IMR-90 (cell line): Measurements from ENCODE around the gene SLC16A4. TPM values are rescaled to one million over a fixed set of nuclear protein-coding genes. Genes with fewer than 3 reads are reported as not detected.

Experiments used
- ATAC-seq: fragments of 200-7000 bp; cut with Tn5 transposase; 2 replicates; pipeline ENCODE4 v1.9.1; 2020; ENCODE audit warnings: low read depth, mild to moderate bottlenecking, moderate library complexity
- BruUV-seq: library from RNA; stranded (reverse); fragments of 400-500 nt; replicated peaks from 2 replicates; lab custom pipeline; 2021; lab: Mats Ljungman, UMichigan
- CTCF ChIA-PET: fragments of 300-600 bp; formaldehyde crosslinking; extraction: SDS; loops from one replicate; lab custom pipeline; 2021; ENCODE audit warnings: antibody characterized with exemption; lab: Yijun Ruan, JAX
- POLR2A ChIA-PET: fragments of 300-600 bp; sonication (Branson Sonifier 250); formaldehyde crosslinking; loops from one replicate; lab custom pipeline; 2022; ENCODE audit warnings: antibody characterized with exemption; ENCODE audit not compliant: unreplicated experiment; lab: Charles Lee
- DNase-seq: peaks from one replicate; pipeline ENCODE4 v3.0.0; 2013
- H2AFZ ChIP-seq: replicated peaks from 2 replicates; pipeline ENCODE3; 2013; ENCODE audit warnings: low read length, mild to moderate bottlenecking; ENCODE audit not compliant: poor library complexity
- H2AK5ac ChIP-seq: 2 replicates; pipeline ENCODE4 v1.6.1; 2013; ENCODE audit warnings: low read depth, low read length, inconsistent platforms
- H2AK9ac ChIP-seq: replicated peaks from 2 replicates; pipeline ENCODE3; 2013; ENCODE audit warnings: mild to moderate bottlenecking, low read depth, low read length, moderate library complexity; ENCODE audit not compliant: poor library complexity
- H2BK120ac ChIP-seq: 2 replicates; pipeline ENCODE4 v1.6.1; 2013; ENCODE audit warnings: low read depth, low read length, inconsistent platforms
- H2BK15ac ChIP-seq: 3 replicates; pipeline ENCODE4 v1.6.1; 2013; ENCODE audit warnings: low read depth, low read length, inconsistent platforms
- H2BK20ac ChIP-seq: 2 replicates; pipeline ENCODE4 v1.6.1; 2013; ENCODE audit warnings: low read depth, mild to moderate bottlenecking, inconsistent platforms, low read length, moderate library complexity
- H2BK5ac ChIP-seq: 2 replicates; pipeline ENCODE4 v1.6.1; 2013; ENCODE audit warnings: mild to moderate bottlenecking, low read depth, low read length, inconsistent platforms; ENCODE audit not compliant: poor library complexity, severe bottlenecking
- H3K14ac ChIP-seq: replicated peaks from 2 replicates; pipeline ENCODE4 v1.6.1; 2013; ENCODE audit warnings: low read depth, low read length, inconsistent platforms
- H3K18ac ChIP-seq: 2 replicates; pipeline ENCODE4 v1.6.1; 2013; ENCODE audit warnings: low read depth, low read length, control low read depth
- H3K23ac ChIP-seq: 2 replicates; pipeline ENCODE4 v1.6.1; 2013; ENCODE audit warnings: low read depth, low read length, inconsistent platforms
- H3K27ac ChIP-seq: 2 replicates; pipeline ENCODE4 v1.5.1; 2013; ENCODE audit warnings: mild to moderate bottlenecking, control low read depth, low read length; ENCODE audit not compliant: insufficient read depth
- H3K27me3 ChIP-seq: 2 replicates; pipeline ENCODE4 v1.6.1; 2013; ENCODE audit warnings: low read length; ENCODE audit not compliant: control insufficient read depth, insufficient read depth
- H3K36me3 ChIP-seq: 2 replicates; pipeline ENCODE4 v1.6.1; 2013; ENCODE audit warnings: low read length, mixed read lengths; ENCODE audit not compliant: control insufficient read depth, insufficient read depth
- H3K4ac ChIP-seq: 2 replicates; pipeline ENCODE4 v1.6.1; 2013; ENCODE audit warnings: low read depth, low read length, inconsistent platforms
- H3K4me1 ChIP-seq: 2 replicates; pipeline ENCODE4 v1.6.1; 2013; ENCODE audit warnings: low read length, mixed read lengths; ENCODE audit not compliant: control insufficient read depth, insufficient read depth
- H3K4me2 ChIP-seq: 2 replicates; pipeline ENCODE4 v1.6.1; 2013; ENCODE audit warnings: low read depth, mild to moderate bottlenecking, control low read depth, low read length, moderate library complexity
- H3K4me3 ChIP-seq: 2 replicates; pipeline ENCODE4 v1.5.1; 2013; ENCODE audit warnings: low read depth, mild to moderate bottlenecking, control low read depth, low read length, moderate library complexity; ENCODE audit not compliant: insufficient read depth
- H3K56ac ChIP-seq: 2 replicates; pipeline ENCODE4 v1.6.1; 2013; ENCODE audit warnings: low read length, inconsistent platforms; ENCODE audit not compliant: insufficient read depth; ENCODE audit errors: extremely low read depth
- H3K79me1 ChIP-seq, 2 experiments: 2 replicates each; pipeline ENCODE4 v1.6.1; 2013; ENCODE audit warnings: low read length in 2 of 2, inconsistent platforms in 1 of 2, low read depth in 1 of 2
- H3K9ac ChIP-seq: 2 replicates; pipeline ENCODE4 v1.6.1; 2013; ENCODE audit warnings: low read depth, low read length, control low read depth
- H3K9me1 ChIP-seq: 2 replicates; pipeline ENCODE4 v1.6.1; 2013; ENCODE audit warnings: low read length, inconsistent platforms; ENCODE audit not compliant: insufficient read depth
- H3K9me3 ChIP-seq: 2 replicates; pipeline ENCODE4 v1.6.1; 2013; ENCODE audit warnings: low read length; ENCODE audit not compliant: control insufficient read depth, insufficient read depth
- H4K20me1 ChIP-seq: 2 replicates; pipeline ENCODE4 v1.6.1; 2013; ENCODE audit warnings: low read length, inconsistent platforms; ENCODE audit not compliant: insufficient read depth
- H4K5ac ChIP-seq: 2 replicates; pipeline ENCODE4 v1.6.1; 2013; ENCODE audit warnings: mild to moderate bottlenecking, low read depth, low read length, control low read depth
- H4K8ac ChIP-seq, 2 experiments: 2 replicates each; pipeline ENCODE4 v1.6.1; 2013; ENCODE audit warnings: low read depth in 2 of 2, low read length in 2 of 2, control low read depth in 1 of 2, inconsistent platforms in 1 of 2
- H4K91ac ChIP-seq: 2 replicates; pipeline ENCODE4 v1.6.1; 2013; ENCODE audit warnings: low read depth, low read length, inconsistent platforms; ENCODE audit not compliant: insufficient read depth
- BHLHE40 ChIP-seq: fragments of 150-350 bp; IDR thresholded peaks from 2 replicates; pipeline ENCODE4 v1.6.1; 2016; ENCODE audit warnings: mild to moderate bottlenecking, low read depth, low read length
- CHD1 ChIP-seq: IDR thresholded peaks from 2 replicates; pipeline ENCODE4 v1.6.1; 2012; ENCODE audit warnings: low read depth, low read length, improper control_type of control experiment
- MAFK ChIP-seq: IDR thresholded peaks from 2 replicates; pipeline ENCODE4 v1.6.1; 2012; ENCODE audit warnings: low read depth, low read length, improper control_type of control experiment
- MAZ ChIP-seq: IDR thresholded peaks from 2 replicates; pipeline ENCODE4 v1.6.1; 2012; ENCODE audit warnings: low read depth, mild to moderate bottlenecking, low read length, improper control_type of control experiment, moderate library complexity, borderline replicate concordance
- MXI1 ChIP-seq: IDR thresholded peaks from 2 replicates; pipeline ENCODE4 v1.6.1; 2012; ENCODE audit warnings: low read depth, mild to moderate bottlenecking, low read length, moderate library complexity, borderline replicate concordance
- POLR2A ChIP-seq: IDR thresholded peaks from 2 replicates; pipeline ENCODE4 v1.6.1; 2012; ENCODE audit warnings: mild to moderate bottlenecking, low read depth, low read length
- RAD21 ChIP-seq: IDR thresholded peaks from 2 replicates; pipeline ENCODE4 v1.6.1; 2012; ENCODE audit warnings: low read length, improper control_type of control experiment
- RCOR1 ChIP-seq: IDR thresholded peaks from 2 replicates; pipeline ENCODE4 v1.6.1; 2012; ENCODE audit warnings: mild to moderate bottlenecking, low read length, improper control_type of control experiment; ENCODE audit not compliant: insufficient replicate concordance
- SMC3 ChIP-seq: fragments of 150-350 bp; IDR thresholded peaks from 2 replicates; pipeline ENCODE4 v1.6.1; 2016; ENCODE audit warnings: low read depth, mild to moderate bottlenecking, antibody characterized with exemption, low read length, moderate library complexity
- WGBS, 2 experiments: methylation state at CpG; one replicate each; pipeline versions ENCODE4 v1.1.5 to v1.1.7; 2013; ENCODE audit warnings: missing lambda C conversion rate in 2 of 2; ENCODE audit not compliant: insufficient read length in 1 of 2; ENCODE audit errors: extremely low coverage in 2 of 2; 5-methylcytosine and 5-hydroxymethylcytosine counted together
- dilution Hi-C: fragments of 300-500 bp; cut with HindIII; formaldehyde crosslinking; loops from one replicate; pipeline ENCODE4 v1.14.3; 2018; ENCODE audit warnings: low sequenced_read_pairs; ENCODE audit not compliant: unreplicated experiment
- in situ Hi-C: fragments of 300-500 bp; cut with MboI; formaldehyde crosslinking; loops from 3 replicates; pipeline ENCODE4 v1.14.3; 2019; ENCODE audit warnings: low sequenced_read_pairs, inconsistent platforms, mixed read lengths
- intact Hi-C: fragments of 100-400 bp; cut with micrococcal nuclease; formaldehyde crosslinking; loops from 2 replicates; pipeline ENCODE4 v1.10.0; 2022
- polyA plus RNA-seq, 3 experiments: library from polyadenylated mRNA; depleted of rRNA; stranded (reverse); fragments of >200 nt; gene quantifications; 2 replicates each; pipeline ENCODE4 v1.2.3, GENCODE V29; 2012; ENCODE audit warnings: low replicate concordance in 1 of 3
- total RNA-seq: library from RNA; depleted of rRNA; stranded (reverse); fragments of >200 nt; gene quantifications from 2 replicates; pipeline ENCODE4 v1.2.3, GENCODE V29; 2012
- TF ChIP-seq, protein P1 (sequence below): conservative IDR thresholded peaks from 2 replicates; pipeline ENCODE4 v1.5.1; 2012; ENCODE audit warnings: mild to moderate bottlenecking, low read depth, low read length, improper control_type of control experiment
- TF ChIP-seq, protein P2 (sequence below): fragments of 150-350 bp; IDR thresholded peaks from 2 replicates; pipeline ENCODE4 v1.6.1; 2016; ENCODE audit warnings: low read depth, mild to moderate bottlenecking, low read length, moderate library complexity, borderline replicate concordance
- TF ChIP-seq, protein P3 (sequence below): fragments of 150-350 bp; IDR thresholded peaks from 2 replicates; pipeline ENCODE4 v1.6.1; 2017; ENCODE audit warnings: mild to moderate bottlenecking, antibody characterized with exemption, low read length, low read depth

Gene SLC16A4
- total and polyA plus RNA-seq, 2 of the 4 experiments (the other 2 are of a cell fraction), result 27.7 to 65.2 TPM

DNA sequence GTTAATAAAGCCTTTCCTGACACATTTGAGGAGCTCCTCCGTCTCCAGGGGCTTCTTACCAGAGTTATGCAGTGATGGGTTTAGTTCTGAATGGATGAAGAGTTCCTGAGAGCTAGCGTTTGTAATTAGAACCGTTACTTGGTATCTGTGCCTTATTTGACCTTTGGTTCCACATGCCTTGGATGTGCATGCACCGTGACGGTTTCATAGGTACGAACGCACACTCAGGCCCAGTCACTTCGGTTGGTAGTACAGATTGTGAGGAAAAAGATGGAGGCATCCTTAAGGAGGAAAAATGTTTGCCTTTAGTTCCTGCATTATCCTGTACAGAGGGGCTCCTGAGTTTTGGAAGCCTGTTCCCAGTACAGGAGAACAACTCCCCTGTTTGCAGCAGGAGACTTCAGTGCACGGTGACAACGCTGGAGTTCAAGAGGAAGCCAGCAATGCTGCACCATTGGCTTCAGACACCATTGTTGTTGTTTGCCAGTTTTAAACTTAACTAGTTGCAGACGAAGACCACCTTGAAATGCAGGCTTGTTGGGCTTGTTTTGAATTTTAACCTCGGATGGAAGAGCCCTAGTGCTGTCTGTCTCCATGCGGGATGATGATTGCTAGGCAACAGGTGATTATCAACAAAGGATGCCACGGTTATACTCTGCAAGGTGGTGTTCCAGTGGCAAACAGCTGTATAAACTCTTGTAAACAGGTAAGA lies 43.5 kb downstream of the SLC16A4 start (continued):
- TF ChIP-seq SMC3, result no peak

GRCh38 chr1:110346690-110347089 lies 44.1 kb downstream of the SLC16A4 start:
- Histone ChIP-seq H3K9me1 (peaks cover 12% of the 10 kb centered on the region), H2AFZ (no peak overlapping the region), H3K14ac (no peak overlapping the region; the same call in 1 of the 2 replicates), H3K18ac (no peak overlapping the region), H2BK15ac (no peak overlapping the region), H2BK120ac (no peak overlapping the region), H3K9me3 (no peaks in the 10 kb centered on the region), H4K91ac (no peak overlapping the region), H4K5ac (peak overlapping the region; percentile 38; the same call in 1 of the 2 replicates), H3K4me2 (peak overlapping the region; percentile 78), H3K56ac (no peak overlapping the region), H3K4ac (no peak overlapping the region), H4K8ac (peak overlapping the region in 1 of 2 experiments; percentile 24; a peak in 2 of 4 replicates), H3K4me1 (peaks cover 13% of the 10 kb centered on the region), H2BK5ac (no peak overlapping the region), H3K4me3 (no peak overlapping the region), H3K9ac (no peak overlapping the region), H2BK20ac (no peak overlapping the region), H3K23ac (peak overlapping the region; percentile 51; the same call in 1 of the 2 replicates), H2AK5ac (no peak overlapping the region), H3K36me3 (peaks cover 14% of the 10 kb centered on the region), H4K20me1 (peaks cover 18% of the 10 kb centered on the region), H2AK9ac (no peak overlapping the region), H3K79me1 (peaks cover 22 to 34% of the 10 kb centered on the region in 2 experiments), H3K27me3 (no peaks in the 10 kb centered on the region), H3K27ac (peak overlapping the region; percentile 55; the same call in 1 of the 2 replicates)
- dilution Hi-C loops, result no loop called here
- DNase-seq (no peak), ATAC-seq (no peak)
- intact Hi-C loops, result no loop called here
- in situ Hi-C loops, result no loop called here
- BruUV-seq, result no TSS peak
- WGBS, 2 experiments, result 94% methylated on average over 2 of the region's 9 CpGs; no CpG with 5 or more reads in 1 of the 2 experiments
- ChIA-PET POLR2A (no interaction called here), CTCF (no interaction called here)
- no peak for TF ChIP-seq BHLHE40
- TF ChIP-seq POLR2A, result no peak
- TF ChIP-seq, protein P1, sequence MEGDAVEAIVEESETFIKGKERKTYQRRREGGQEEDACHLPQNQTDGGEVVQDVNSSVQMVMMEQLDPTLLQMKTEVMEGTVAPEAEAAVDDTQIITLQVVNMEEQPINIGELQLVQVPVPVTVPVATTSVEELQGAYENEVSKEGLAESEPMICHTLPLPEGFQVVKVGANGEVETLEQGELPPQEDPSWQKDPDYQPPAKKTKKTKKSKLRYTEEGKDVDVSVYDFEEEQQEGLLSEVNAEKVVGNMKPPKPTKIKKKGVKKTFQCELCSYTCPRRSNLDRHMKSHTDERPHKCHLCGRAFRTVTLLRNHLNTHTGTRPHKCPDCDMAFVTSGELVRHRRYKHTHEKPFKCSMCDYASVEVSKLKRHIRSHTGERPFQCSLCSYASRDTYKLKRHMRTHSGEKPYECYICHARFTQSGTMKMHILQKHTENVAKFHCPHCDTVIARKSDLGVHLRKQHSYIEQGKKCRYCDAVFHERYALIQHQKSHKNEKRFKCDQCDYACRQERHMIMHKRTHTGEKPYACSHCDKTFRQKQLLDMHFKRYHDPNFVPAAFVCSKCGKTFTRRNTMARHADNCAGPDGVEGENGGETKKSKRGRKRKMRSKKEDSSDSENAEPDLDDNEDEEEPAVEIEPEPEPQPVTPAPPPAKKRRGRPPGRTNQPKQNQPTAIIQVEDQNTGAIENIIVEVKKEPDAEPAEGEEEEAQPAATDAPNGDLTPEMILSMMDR, result no peak
- TF ChIP-seq CHD1, result no peak
- TF ChIP-seq MAFK, result no peak
- TF ChIP-seq, protein P2, sequence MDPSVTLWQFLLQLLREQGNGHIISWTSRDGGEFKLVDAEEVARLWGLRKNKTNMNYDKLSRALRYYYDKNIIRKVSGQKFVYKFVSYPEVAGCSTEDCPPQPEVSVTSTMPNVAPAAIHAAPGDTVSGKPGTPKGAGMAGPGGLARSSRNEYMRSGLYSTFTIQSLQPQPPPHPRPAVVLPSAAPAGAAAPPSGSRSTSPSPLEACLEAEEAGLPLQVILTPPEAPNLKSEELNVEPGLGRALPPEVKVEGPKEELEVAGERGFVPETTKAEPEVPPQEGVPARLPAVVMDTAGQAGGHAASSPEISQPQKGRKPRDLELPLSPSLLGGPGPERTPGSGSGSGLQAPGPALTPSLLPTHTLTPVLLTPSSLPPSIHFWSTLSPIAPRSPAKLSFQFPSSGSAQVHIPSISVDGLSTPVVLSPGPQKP, result no peak
- no peak for TF ChIP-seq RCOR1
- no peak for TF ChIP-seq MAZ
- TF ChIP-seq RAD21, result no peak
- TF ChIP-seq SMC3, result no peak
- TF ChIP-seq, protein P3, sequence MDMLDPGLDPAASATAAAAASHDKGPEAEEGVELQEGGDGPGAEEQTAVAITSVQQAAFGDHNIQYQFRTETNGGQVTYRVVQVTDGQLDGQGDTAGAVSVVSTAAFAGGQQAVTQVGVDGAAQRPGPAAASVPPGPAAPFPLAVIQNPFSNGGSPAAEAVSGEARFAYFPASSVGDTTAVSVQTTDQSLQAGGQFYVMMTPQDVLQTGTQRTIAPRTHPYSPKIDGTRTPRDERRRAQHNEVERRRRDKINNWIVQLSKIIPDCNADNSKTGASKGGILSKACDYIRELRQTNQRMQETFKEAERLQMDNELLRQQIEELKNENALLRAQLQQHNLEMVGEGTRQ, result no peak
- no peak for TF ChIP-seq MXI1
